Pancreas (tissue), 10 donors: Measurements from ENCODE around the gene OTOG. TPM values are rescaled to one million over a fixed set of nuclear protein-coding genes. Genes with fewer than 3 reads are reported as not detected.
A peak's percentile ranks its signal among the peaks of the same experiment; 100 is the strongest.

Experiments used
- ATAC-seq, 4 donors: fragments of 200-7000 bp; cut with Tn5 transposase; one replicate each; pipeline versions ENCODE4 v1.8.0 to v1.9.1; 2020; ENCODE audit warnings: mild to moderate bottlenecking in 4 of 4, moderate library complexity in 4 of 4
- DNase-seq, 6 donors: peaks; one replicate each; pipeline ENCODE4 v3.0.0-alpha.2; 2020
- FAIRE-seq: peaks from 2 replicates; lab custom pipeline; 2012; peaks lifted over from hg19 to GRCh38; lab: Jason Lieb, UNC
- H3K27ac ChIP-seq, 4 donors: fragments of 200-600 bp; sonication (generic); 1 replicate in 3 of 4; 2 replicates in 1 of 4; pipeline versions ENCODE4 v1.5.0 to v1.8.0; 2020
- H3K27me3 ChIP-seq, 4 donors: fragments of 200-600 bp; one replicate each; pipeline ENCODE4 v1.8.0; 2021
- H3K36me3 ChIP-seq, 3 donors: fragments of 200-600 bp; sonication (generic) in 1 of 3; one replicate each; pipeline versions ENCODE4 v1.5.0 to v1.8.0; 2020 to 2021
- H3K4me1 ChIP-seq, 3 donors: fragments of 200-600 bp; one replicate each; pipeline ENCODE4 v1.8.0; 2021
- H3K4me3 ChIP-seq, 4 donors: fragments of 200-600 bp; sonication (generic) in 2 of 4; one replicate each; pipeline versions ENCODE4 v1.5.0 to v1.8.0; 2020 to 2021
- H3K9me3 ChIP-seq, 4 donors: fragments of 200-600 bp; one replicate each; pipeline ENCODE4 v1.8.0; 2021
- WGBS, 2 donors: extraction: QIAGEN DNeasy Blood & Tissue Kit; methylation state at CpG; one replicate each; pipeline ENCODE4 v1.1.7; 2013; 5-methylcytosine and 5-hydroxymethylcytosine counted together
- intact Hi-C, 3 donors: fragments of 100-400 bp; cut with DNase I; formaldehyde crosslinking; loops; one replicate each; pipeline versions ENCODE4 v1.11.1 to v1.14.2; 2022
- polyA plus RNA-seq, 2 donors: library from polyadenylated mRNA; stranded (reverse); fragments of 200-250 nt; gene quantifications; one replicate each; pipeline ENCODE4 v1.2.3, GENCODE V29; 2013
- total RNA-seq, 6 donors: library from RNA; stranded (reverse); fragmentation: NEBNext Ultra II Directional in 4 of 6; extraction: Animal tissue kit (Norgen Biotek cat#: 25700) in 4 of 6; gene quantifications; one replicate each; pipeline versions ENCODE4 v1.2.1 to v1.2.4, GENCODE V29; 2021 to 2023
- TF ChIP-seq, protein P1 (sequence below), 4 donors: fragments of 200-600 bp; sonication (generic) in 3 of 4; IDR thresholded peaks; one replicate each; pipeline versions ENCODE4 v1.5.0 to v1.8.0; 2021; ENCODE audit warnings: antibody characterized with exemption in 4 of 4
- donor health status: healthy with polysubstance abuse.
- donor health status: DM: no; HTN: no; CAD: no; lungs with moderate emphysema.
- donor health status: DM: no; HTN: no; CAD: no.
- donor health status: control.
- donor health status: control.
- donor health status: Bipolar disorder and iron deficiency.
- donor health status: DM: yes; HTN: yes; CAD: no.
- donor health status: DM: no; HTN: no; CAD: no.
- donor health status: DM: no; HTN: no; CAD: no.
- donor health status: DM: yes; HTN: yes; CAD: no.

OTOG gene
- total and polyA plus RNA-seq, 8 donors, result not detected

DNA sequence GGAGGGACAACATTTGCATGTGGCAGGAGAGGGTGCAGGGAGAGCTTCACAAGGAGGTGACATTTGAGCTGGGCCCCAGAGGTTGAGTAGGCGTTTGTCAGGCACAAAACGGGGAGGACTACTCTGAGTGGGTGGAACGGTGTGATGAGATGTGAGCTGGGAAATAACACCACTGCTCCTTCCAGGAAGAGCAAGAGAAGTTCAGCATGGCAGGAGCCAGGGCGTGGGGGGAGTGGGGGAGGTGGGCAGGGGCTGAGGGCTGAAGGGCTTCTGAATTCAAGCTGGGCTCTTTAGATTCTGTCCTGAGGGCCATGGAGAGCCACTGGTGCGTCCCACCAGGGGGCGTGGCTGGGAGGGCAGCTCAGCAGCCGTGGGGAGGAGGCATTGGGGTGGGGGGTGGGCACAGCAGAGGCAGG is 54.2 kb downstream of the OTOG start:
- FAIRE-seq (no peak), ATAC-seq (no peak), DNase-seq (no peak)
- no peaks in the 10 kb centered on the region for H3K36me3 ChIP-seq
- no peaks in the 10 kb centered on the region for H3K9me3 ChIP-seq
- intact Hi-C loops, result no loop called here
- no peaks in the 10 kb centered on the region for H3K27me3 ChIP-seq
- no peaks in the 10 kb centered on the region for H3K4me1 ChIP-seq
- TF ChIP-seq, protein P1, sequence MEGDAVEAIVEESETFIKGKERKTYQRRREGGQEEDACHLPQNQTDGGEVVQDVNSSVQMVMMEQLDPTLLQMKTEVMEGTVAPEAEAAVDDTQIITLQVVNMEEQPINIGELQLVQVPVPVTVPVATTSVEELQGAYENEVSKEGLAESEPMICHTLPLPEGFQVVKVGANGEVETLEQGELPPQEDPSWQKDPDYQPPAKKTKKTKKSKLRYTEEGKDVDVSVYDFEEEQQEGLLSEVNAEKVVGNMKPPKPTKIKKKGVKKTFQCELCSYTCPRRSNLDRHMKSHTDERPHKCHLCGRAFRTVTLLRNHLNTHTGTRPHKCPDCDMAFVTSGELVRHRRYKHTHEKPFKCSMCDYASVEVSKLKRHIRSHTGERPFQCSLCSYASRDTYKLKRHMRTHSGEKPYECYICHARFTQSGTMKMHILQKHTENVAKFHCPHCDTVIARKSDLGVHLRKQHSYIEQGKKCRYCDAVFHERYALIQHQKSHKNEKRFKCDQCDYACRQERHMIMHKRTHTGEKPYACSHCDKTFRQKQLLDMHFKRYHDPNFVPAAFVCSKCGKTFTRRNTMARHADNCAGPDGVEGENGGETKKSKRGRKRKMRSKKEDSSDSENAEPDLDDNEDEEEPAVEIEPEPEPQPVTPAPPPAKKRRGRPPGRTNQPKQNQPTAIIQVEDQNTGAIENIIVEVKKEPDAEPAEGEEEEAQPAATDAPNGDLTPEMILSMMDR (IDR thresholded peaks at IDR 0.05), result no peak
- no peak overlapping the region for H3K4me3 ChIP-seq
- H3K27ac ChIP-seq, result no peak overlapping the region
- 47 to 49% methylated on average over 7 of the region's 7 CpGs for WGBS, 2 donors

DNA sequence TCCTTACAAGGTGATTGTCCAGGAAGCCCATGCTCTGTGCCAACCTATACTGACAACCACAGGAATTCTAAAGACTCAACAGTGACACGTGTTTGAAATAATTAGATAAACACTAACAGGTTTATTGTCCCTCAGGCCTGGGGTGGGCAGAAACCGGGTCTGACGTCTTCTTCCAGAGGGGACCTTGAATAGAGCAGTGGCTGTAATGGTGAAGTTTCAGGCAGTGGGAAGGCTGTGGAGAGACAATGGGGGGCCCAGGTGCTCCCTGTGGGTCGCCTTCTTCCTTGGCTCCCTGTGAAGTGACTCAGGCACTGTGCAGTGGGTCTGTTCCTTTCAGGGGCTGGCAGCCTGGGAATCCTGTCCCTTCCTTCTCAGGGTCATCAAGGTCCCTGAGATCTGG is 54.6 kb downstream of the OTOG start:
- Histone ChIP-seq H3K9me3 (no peaks in the 10 kb centered on the region), H3K4me3 (no peak overlapping the region), H3K4me1 (no peaks in the 10 kb centered on the region), H3K27me3 (no peaks in the 10 kb centered on the region), H3K36me3 (no peaks in the 10 kb centered on the region), H3K27ac (no peak overlapping the region)
- no peak for ATAC-seq
- intact Hi-C loops, result no loop called here
- 51 to 68% methylated on average over 4 of the region's 4 CpGs for WGBS, 2 donors
- no peak for FAIRE-seq
- DNase-seq, result no peak
- TF ChIP-seq, protein P1 (IDR thresholded peaks at IDR 0.05), result no peak

DNA sequence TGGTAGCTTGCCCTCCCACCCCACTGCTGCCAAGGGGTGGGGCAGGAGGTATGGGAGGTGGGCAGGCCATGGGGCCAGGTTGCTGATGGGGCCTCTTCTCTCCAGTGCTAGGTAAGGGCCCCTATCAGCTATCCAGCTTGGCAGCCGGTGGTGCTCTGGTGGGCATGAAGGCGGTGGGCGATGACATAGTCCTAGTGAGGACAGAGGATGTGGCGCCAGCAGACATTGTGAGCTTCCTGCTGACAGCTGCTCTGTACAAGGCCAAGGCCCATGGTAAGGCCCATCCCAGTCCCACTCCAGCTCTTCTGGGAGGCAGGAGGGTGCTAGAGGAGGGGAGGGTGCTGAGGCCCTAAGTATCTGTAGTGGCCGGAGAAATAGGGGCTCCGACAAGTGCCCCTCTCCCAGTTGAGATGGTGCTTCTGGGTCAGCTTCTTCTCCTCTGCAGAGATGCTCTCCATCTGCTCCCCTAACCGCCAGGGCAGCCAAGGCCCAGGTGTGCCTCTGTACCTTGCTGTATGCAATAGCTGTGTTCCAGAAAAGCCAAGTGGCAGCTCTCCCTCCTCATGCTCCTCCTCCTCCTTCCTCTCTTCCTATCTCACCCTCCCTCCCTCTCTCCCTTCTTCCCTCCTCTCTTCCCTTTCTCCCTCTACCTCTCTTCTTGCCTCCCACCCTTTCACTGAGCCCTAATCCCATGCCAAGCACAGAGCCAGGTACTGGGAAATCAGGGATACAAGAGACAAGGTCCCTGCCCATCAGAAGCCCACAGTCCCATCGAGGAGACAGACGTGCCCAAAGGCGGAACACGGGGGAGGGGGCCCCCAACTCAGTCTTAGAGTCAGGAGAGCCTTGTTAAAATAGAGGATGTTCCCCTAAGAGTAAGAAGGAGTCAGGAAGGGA is 55.3 kb downstream of the OTOG start:
- Histone ChIP-seq H3K27ac (no peak overlapping the region), H3K27me3 (no peaks in the 10 kb centered on the region), H3K4me3 (no peak overlapping the region), H3K4me1 (no peaks in the 10 kb centered on the region), H3K9me3 (no peaks in the 10 kb centered on the region), H3K36me3 (no peaks in the 10 kb centered on the region)
- FAIRE-seq (no peak), ATAC-seq (no peak), DNase-seq (peak in 2 of 6 donors; percentile 2 to 45)
- intact Hi-C loops, result no loop called here
- WGBS, 2 donors, result 78 to 79% methylated on average over 10 to 11 of the region's 11 CpGs
- TF ChIP-seq, protein P1 (IDR thresholded peaks at IDR 0.05), result no peak

DNA sequence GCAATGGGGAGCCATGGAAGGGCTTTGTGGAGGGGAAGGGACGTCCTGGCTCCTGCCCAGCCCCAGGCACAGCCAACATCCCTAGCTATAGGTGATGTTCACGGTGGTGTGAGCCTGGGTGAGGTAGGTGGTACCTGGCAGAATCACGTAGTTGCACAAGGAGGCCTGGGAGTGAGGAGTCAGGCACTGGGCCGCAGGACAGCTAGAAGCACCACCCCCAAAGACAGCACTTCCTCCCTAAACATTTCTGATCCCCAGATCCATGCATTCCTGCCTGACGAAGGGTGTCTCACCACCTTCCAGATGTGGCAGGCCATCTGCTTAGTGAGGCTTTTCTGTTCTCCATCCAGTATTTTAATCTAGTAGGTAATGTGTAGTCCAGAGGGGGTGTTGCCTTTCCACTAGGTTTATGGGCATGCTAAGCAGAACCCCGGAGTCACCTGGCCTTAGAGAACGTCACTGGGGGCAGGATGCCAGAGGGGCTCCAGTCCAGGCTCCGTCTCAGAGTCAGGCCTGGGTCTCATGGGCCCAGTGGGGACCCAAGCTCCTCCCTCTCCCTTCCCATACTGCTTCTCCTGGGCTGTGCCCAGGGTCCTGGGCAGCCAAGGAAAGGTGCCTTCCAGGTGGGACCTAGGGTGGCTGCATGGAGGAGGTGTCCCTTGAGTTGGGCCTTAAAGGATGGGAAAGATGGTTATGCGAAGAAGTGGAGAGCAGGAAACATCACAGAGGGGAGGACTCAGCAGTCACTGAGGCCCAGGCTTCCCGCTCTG is 56.2 kb downstream of the OTOG start:
- WGBS, 2 donors, result 65 to 78% methylated on average over 10 of the region's 10 CpGs
- TF ChIP-seq, protein P1 (IDR thresholded peaks at IDR 0.05), result no peak
- no peak for FAIRE-seq
- no peak overlapping the region for H3K27ac ChIP-seq
- H3K4me1 ChIP-seq, result no peaks in the 10 kb centered on the region
- no peaks in the 10 kb centered on the region for H3K36me3 ChIP-seq
- no peaks in the 10 kb centered on the region for H3K9me3 ChIP-seq
- no peak for DNase-seq
- H3K4me3 ChIP-seq, result no peak overlapping the region
- no peaks in the 10 kb centered on the region for H3K27me3 ChIP-seq
- no peak for ATAC-seq
- intact Hi-C loops, result no loop called here
